Stomach (tissue), 4 donors: ENCODE results near the gene FBH1.

Experiments used
- EP300 ChIP-seq: sonication (generic); formaldehyde crosslinking; IDR thresholded peaks from one replicate; pipeline ENCODE4 v1.6.1; 2017; ENCODE audit warnings: antibody characterized with exemption
- POLR2A ChIP-seq, 4 donors: fragments of 450-650 bp; IDR thresholded peaks; one replicate each; pipeline ENCODE4 v1.6.1; 2016; ENCODE audit warnings: antibody characterized with exemption in 4 of 4, control low read depth in 2 of 4, mild to moderate bottlenecking in 1 of 4, moderate library complexity in 1 of 4
- POLR2AphosphoS5 ChIP-seq, 3 donors: sonication (generic); formaldehyde crosslinking; IDR thresholded peaks; one replicate each; pipeline ENCODE4 v1.6.1; 2016; ENCODE audit warnings: antibody characterized with exemption in 3 of 3
- TF ChIP-seq, protein P1 (sequence below), 7 experiments: fragments of 450-650 bp in 4 of 7; fragments of 200-600 bp in 3 of 7; sonication (generic) in 3 of 7; IDR thresholded peaks; one replicate each; pipeline ENCODE4 v1.5.1; 2016 to 2019; ENCODE audit warnings: antibody characterized with exemption in 7 of 7, control low read depth in 2 of 7, mild to moderate bottlenecking in 1 of 7

DNA sequence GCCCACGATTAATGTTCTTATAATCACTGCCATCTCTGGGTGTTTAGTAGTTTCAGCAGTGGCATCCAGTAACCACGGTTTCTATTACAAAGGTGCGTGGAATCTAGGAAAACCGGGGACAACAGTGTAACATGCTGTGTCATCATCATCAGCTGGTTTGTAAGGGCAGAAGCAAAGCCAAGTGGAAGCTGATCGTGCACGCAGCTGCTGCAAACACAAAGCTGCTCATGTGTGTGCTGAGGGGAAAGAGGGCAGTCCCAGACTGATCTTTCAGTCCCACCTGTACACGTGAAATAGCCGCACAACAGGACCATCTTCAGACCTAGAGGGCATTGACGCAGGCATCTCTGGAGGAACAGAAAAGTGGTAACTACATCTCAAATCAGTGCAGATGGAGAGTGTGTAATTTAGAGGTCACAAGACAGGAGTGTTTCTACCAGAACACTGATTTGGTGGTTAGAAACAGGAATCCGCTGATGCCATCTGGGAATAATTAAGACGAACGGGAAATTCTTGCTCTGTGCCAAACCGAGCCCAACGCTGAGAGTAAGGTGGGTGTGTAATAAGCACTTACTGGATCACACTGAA, 13.8 kb upstream of the FBH1 start:
- TF ChIP-seq, protein P1, sequence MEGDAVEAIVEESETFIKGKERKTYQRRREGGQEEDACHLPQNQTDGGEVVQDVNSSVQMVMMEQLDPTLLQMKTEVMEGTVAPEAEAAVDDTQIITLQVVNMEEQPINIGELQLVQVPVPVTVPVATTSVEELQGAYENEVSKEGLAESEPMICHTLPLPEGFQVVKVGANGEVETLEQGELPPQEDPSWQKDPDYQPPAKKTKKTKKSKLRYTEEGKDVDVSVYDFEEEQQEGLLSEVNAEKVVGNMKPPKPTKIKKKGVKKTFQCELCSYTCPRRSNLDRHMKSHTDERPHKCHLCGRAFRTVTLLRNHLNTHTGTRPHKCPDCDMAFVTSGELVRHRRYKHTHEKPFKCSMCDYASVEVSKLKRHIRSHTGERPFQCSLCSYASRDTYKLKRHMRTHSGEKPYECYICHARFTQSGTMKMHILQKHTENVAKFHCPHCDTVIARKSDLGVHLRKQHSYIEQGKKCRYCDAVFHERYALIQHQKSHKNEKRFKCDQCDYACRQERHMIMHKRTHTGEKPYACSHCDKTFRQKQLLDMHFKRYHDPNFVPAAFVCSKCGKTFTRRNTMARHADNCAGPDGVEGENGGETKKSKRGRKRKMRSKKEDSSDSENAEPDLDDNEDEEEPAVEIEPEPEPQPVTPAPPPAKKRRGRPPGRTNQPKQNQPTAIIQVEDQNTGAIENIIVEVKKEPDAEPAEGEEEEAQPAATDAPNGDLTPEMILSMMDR (IDR thresholded peaks at IDR 0.05), result no peak
- TF ChIP-seq POLR2AphosphoS5 (IDR thresholded peaks at IDR 0.05), result no peak
- TF ChIP-seq POLR2A (IDR thresholded peaks at IDR 0.05), result no peak
- no peak for TF ChIP-seq EP300
